ENCODE results near the gene CENPQ. TPM values are rescaled to one million over a fixed set of nuclear protein-coding genes. Genes with fewer than 3 reads are reported as not detected.

The CENPQ gene
- total and polyA plus RNA-seq, 2 of the 8 experiments (the other 6 are each of a cell fraction or from before 2014, with no cell fraction given) = 9.4 to 19.6 TPM

DNA sequence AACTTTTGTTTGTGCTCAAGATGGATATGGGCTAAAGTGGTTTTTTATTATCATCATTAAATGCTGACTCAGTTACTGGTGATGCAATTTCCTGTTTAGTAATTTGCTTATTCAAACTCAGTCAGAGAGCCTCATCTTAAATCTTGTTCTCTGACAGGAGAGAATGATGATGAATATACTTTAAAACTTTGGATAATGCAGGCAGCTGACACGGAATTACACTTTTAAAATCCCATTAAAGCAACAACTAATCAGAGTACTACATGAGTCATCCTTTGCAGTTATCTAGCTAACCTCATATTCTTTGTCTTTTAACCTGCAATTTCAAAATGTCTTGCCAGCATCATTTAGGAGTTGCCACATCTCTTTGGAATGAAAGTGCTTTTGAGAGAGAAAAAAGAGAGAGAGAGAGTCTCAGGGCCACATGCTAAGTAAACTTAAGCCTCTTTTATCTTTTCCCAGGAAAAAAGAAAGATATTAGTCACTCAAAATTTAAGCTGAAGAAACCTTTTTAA lies 78.1 kb downstream of the CENPQ start (continued):
- TF ChIP-seq RFX5 (IDR thresholded peaks at IDR 0.05; ENCODE audit: borderline replicate concordance, low read depth, low read length) (no peak), KDM4A (IDR thresholded peaks at IDR 0.05; ENCODE audit: low read depth, low read length, severe bottlenecking) (no peak), MAFK (IDR thresholded peaks at IDR 0.05; ENCODE audit: low read depth, low read length) (peak; percentile 66), CHD1 (IDR thresholded peaks at IDR 0.05; ENCODE audit: low read depth, low read length) (no peak), CEBPB (IDR thresholded peaks at IDR 0.05; ENCODE audit: low read depth, low read length) (peak; percentile 43; the same call in 1 of the 2 replicates)
- TF ChIP-seq, protein P1, sequence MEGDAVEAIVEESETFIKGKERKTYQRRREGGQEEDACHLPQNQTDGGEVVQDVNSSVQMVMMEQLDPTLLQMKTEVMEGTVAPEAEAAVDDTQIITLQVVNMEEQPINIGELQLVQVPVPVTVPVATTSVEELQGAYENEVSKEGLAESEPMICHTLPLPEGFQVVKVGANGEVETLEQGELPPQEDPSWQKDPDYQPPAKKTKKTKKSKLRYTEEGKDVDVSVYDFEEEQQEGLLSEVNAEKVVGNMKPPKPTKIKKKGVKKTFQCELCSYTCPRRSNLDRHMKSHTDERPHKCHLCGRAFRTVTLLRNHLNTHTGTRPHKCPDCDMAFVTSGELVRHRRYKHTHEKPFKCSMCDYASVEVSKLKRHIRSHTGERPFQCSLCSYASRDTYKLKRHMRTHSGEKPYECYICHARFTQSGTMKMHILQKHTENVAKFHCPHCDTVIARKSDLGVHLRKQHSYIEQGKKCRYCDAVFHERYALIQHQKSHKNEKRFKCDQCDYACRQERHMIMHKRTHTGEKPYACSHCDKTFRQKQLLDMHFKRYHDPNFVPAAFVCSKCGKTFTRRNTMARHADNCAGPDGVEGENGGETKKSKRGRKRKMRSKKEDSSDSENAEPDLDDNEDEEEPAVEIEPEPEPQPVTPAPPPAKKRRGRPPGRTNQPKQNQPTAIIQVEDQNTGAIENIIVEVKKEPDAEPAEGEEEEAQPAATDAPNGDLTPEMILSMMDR (IDR thresholded peaks at IDR 0.05; ENCODE audit: control extremely low read depth in 1 of 3, insufficient read depth in 1 of 3, low read depth in 1 of 3, low read length in 3 of 3) = no peak

Measured in H1 (cell line).